ENCODE data around the gene NUDCD3.
"Not testable (repeated sequence)": the region's sequence is repeated elsewhere in the genome, so short reads cannot be mapped to it uniquely, and the experiment has no call there.

NUDCD3 gene

DNA sequence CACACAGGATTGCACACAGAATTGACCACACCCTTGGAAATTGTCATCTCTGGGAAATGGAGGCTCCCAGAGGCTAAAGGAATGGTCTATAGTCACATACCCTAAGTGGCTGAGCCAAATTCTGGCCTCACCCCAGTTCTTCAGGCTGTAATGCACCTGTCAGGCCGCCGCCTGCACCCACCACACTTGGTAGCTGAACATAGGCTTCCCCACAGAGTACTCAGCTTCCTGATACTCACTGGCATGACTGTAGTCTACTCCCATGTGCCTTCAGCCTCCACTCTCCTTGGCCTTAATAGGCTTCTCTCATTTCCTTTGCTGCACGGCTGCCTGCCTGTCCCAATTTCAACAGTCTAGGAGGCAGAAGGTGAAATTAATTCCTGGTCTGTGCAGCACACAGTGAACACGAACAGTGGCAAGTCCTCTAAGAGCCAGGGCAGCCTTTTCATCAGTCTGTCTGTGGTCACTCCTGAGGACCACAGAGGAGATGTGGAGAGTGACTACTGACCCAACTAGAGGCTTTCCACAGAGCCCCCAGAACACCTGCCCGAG, 42.5 kb downstream of the NUDCD3 start:
- DNase-seq (ENCODE audit: low spot score) = no peak

- DNase-seq (ENCODE audit: low spot score) = no peak
Measured at GRCh38 chr7:44445986-44446671, 44.3 kb downstream of the NUDCD3 start.

DNA sequence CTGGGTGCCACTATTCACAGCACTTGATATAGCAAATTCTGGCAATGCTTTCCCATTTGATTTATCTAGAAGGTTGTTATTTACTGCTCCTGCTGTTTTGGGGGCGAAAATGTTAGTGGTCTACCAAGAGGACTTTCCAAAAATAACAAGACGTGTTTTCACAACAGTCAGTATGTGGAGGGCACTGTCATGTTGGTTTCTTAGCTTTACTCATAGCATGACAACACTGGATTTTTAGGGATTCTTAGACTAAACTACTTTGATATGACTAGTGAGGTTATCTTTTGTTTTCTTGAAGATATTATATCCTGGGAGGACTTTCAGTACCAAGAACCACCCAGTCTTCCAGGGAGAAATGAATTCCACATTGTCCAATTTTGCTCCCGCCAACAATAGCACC, 49.4 kb downstream of the NUDCD3 start:
- no peak for DNase-seq (ENCODE audit: low spot score)

DNA sequence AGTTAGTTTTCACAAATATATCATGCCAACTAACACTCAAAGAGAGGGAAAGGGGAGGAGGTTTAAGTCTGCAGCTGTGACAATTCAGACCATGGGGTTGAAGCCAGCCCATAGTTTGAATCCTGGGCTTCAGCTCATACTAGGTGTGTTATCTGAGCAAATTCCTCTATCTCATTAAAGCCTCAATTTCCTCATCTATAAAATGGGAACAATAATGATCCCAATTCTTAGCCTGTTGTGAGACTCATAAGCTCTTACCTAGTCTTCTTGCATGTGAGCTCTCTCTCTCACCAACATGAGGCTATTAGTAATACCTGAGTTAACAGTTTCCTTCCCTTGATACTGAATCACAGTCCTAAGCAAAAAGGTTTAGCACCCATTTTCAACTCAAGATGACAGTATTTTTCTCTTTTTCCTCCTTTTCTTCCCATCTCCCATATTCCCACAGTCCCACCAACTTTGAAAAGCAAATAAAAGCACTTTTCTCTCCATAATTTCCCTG, 49.8 kb downstream of the NUDCD3 start:
- no peak for DNase-seq (ENCODE audit: low spot score)

DNA sequence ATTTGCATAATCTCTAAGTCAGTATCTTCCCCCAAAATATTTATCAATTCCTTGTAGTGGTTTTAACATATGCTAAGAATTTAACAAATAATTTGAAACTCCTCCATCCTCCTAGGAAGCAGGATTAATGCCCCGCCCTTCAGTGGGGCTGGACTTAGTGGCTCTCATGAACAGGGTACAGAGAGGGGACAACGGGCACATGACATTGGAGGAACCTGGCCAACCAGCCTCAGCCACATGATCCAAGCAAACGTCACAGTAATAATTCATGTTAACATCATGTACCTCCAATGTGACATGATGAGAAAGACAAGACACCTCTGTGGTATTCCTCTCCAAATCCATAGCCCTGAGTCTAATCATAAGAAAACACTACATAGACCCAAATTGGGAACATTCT, 50.5 kb downstream of the NUDCD3 start:
- DNase-seq (ENCODE audit: low spot score) = no peak

GRCh38 chr7:44438816-44439215, 51.6 kb downstream of the NUDCD3 start:
- no peak for DNase-seq (ENCODE audit: low spot score)

- DNase-seq (ENCODE audit: low spot score) = no peak
Measured at GRCh38 chr7:44434201-44434600, 56.3 kb downstream of the NUDCD3 start.

GRCh38 chr7:44433255-44434022, 57.0 kb downstream of the NUDCD3 start:
- no peak for DNase-seq (ENCODE audit: low spot score)

DNA sequence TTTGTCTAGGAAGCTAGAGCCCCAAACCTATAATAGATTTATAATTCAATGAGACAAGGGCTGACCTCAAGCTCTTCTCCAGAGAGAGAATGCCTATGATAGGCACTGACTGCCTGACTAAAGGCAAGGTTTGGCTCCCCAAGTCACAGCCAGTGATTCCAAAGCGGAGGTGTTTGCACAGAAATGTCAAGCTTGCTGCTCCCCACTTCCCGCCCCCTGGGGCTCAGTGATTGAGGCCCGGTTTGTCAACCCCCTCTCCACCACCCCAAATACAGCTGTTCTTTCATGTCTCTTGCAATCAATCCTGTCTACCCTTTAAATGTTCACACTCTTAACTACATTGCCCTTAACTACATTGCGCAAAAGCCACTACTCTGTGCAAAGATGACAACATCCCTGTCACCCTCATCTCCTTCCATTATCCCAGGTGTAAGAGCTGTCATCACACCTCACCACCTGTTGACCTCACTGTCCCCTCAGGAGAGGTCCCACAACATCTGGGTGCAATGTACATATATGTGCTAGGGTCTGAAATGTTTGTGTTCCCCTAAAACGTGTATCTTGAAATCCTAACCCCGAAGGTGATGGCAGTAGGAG, 58.0 kb downstream of the NUDCD3 start:
- DNase-seq (ENCODE audit: low spot score) = no peak

- DNase-seq (ENCODE audit: low spot score) = no peak
Measured at GRCh38 chr7:44431091-44431608, 59.3 kb downstream of the NUDCD3 start.

DNA sequence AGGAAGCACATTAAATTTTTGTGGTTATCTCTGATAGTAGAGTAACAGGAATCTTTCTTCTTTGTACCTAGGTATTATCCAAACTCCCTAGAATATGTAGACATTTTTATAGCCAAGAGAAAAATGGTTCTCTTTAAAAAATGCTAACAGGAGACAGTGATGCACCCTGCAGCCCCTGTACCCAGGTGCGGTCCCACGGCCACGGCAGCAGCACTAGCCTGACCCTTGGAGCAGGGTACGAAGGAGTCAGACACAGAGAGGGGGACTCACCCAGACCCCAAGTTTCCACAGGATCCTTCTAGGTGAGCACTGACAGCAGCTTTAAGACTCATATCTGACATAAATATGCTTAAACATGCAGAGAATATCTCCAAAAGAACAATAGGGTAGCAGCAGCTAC, 60.4 kb downstream of the NUDCD3 start:
- no peak for DNase-seq (ENCODE audit: low spot score)

GRCh38 chr7:44424762-44425161, 65.7 kb downstream of the NUDCD3 start:
- not testable (repeated sequence) for DNase-seq (ENCODE audit: low spot score)

GRCh38 chr7:44416941-44417340, 73.5 kb downstream of the NUDCD3 start:
- DNase-seq (ENCODE audit: low spot score) = no peak

GRCh38 chr7:44415510-44415909, 74.9 kb downstream of the NUDCD3 start:
- no peak for DNase-seq (ENCODE audit: low spot score)

DNA sequence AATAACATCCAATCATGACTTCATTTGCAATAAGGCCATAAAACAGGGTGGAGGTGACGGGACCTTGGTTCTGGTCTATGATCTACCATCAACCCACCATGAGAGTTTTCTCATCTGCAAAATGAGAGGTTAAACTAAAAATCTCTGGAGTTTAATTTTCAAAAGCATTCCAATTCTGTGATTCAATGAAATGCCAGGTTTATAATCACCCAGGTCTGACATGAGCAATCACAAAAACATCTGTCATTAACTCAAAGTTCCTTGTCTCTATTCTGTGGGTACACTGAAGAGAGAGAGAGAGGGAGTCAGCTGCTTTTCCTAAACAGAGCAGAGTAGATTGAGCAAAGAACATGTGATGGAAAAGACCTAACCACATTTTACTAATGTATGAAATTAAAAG, 75.4 kb downstream of the NUDCD3 start:
- no peak for DNase-seq (ENCODE audit: low spot score)

DNA sequence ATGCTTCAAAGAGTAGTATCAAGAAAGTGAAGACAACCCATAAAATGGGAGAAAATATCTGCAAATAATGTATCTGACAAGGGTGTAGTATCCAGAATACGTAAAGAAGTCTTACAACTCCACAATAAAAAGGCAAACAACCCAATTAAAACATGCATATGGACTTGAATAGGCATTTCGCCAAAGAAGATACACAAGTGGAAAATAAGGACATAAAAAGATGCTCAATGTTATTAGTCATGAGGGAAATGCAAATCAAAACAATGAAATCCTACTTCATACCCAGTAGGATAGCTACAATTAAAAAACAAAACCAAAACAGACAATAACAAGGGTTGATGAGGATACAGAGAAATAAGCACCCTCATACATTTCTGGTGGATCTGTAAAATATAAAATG, 79.2 kb downstream of the NUDCD3 start:
- DNase-seq (ENCODE audit: low spot score) = no peak

DNA sequence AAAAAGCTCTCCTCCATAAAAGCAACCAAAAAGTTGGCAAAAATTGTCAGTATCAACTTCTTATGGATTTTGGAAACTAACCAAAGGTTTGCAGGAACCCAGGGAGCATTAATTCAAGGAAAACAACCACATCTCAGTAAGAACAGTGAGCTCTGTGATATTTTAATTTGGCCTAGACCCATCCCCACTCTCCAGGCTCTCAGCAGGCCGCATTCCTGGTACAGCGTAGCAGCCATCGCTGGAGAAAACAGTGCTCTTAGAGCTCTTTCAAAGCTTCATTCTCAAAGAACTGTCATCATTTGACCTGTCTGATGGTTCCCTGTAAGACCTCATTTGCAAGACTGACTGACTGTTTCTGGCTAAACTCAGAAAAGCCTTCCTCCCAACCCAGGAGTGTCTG, 81.9 kb downstream of the NUDCD3 start:
- no peak for DNase-seq (ENCODE audit: low spot score)

- DNase-seq (ENCODE audit: low spot score) = no peak
Measured at GRCh38 chr7:44403775-44404174, 86.7 kb downstream of the NUDCD3 start.

DNA sequence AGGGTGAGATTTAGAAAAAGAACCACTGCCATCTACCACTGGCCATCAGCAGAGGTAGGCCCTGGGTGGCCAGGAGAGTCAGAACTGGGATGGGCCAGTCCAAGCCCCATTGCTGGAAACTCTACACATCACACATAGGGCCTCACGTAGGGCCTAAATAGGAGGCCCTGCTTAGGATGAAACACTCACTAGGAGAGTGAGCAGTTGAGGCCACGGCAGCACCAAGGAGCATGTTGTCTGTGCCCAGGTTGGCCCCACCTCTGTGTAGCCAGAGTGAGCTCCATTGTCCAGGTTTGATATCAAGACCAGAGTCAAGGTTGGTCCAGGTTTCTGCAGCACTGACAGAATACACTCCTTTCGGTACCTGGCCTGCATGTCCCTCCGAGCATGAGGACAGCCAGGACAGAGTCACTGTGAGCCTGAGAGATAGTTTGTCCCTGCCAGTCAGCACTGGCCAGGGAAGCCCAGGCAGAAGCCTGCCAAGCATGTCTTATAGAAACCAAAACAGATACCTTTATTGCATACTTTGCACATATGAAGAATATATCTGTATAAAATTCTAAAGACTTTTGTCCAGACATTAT, 87.2 kb downstream of the NUDCD3 start:
- DNase-seq (ENCODE audit: low spot score) = no peak

DNA sequence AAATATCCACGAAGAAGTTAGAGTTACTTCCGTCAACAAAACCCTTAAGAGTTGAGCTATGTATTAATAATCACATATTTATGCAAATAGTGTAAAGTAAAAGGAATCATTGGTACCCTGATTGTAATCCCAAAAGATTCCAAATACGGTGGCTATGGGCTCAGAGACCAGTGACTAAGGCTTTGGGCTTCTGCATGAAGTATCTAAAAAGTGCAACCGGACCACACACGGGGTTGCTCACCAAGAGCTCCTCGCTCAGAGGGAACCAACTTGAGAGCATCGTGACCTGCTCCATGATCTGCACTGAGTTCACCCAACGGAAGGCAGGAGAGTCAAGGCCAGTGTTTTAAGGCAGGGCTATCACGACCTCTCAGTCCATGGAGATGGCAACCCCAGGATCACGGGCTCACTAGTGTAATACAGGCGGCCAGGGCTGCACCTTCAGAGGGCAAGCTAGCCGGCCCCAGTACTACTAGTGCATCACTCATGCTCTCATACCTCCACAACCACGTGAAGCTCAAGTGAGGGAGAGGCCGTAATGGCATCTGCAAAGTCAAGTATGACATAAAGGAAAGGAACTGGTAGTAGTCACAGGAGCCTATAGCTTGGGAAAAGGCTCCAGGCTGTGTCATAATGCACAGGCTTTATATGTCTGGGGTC, 87.9 kb downstream of the NUDCD3 start:
- DNase-seq (ENCODE audit: low spot score) = no peak

DNA sequence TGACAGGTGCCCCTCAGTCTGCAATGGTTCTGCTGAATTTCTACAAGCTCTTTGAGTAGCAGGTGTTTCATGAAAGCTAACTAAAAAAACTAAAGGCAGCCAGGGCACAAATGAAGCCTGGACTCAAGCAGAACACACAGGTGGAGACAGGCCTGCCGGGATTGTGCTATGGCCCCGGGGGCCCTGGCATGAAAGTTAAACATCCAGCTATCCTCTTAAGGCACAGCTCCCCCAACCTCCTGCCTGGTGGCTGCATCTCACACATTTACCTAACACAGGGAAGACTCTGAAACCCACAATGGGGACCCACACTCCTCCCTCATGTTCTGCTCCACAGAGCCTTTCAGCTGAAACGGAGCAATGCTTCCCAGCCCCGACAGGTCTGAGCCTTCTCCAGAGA, 88.8 kb downstream of the NUDCD3 start:
- no peak for DNase-seq (ENCODE audit: low spot score)

GRCh38 chr7:44400033-44400511, 90.4 kb downstream of the NUDCD3 start:
- DNase-seq (ENCODE audit: low spot score) = no peak

Data from kidney capillary endothelial cell (primary cell).